H9 (cell line): Measurements from ENCODE around the gene ZNF628. TPM values are rescaled to one million over a fixed set of nuclear protein-coding genes. Genes with fewer than 3 reads are reported as not detected.

ENCODE experiments used
- DNase-seq: peaks from one replicate; pipeline ENCODE4 v3.0.0-alpha.2; 2017
- H2AFZ ChIP-seq: one replicate; pipeline ENCODE4 v1.6.1; 2013; ENCODE audit warnings: mild to moderate bottlenecking, low read length, control low read depth, moderate library complexity
- H2AK5ac ChIP-seq: 2 replicates; pipeline ENCODE4 v1.6.1; 2013; ENCODE audit warnings: low read length, control low read depth, mixed read lengths; ENCODE audit not compliant: insufficient read length
- H2BK120ac ChIP-seq: one replicate; pipeline ENCODE4 v1.6.1; 2013; ENCODE audit warnings: low read depth, mild to moderate bottlenecking, low read length, control low read depth, inconsistent platforms; ENCODE audit not compliant: poor library complexity, severe bottlenecking
- H2BK12ac ChIP-seq: 2 replicates; pipeline ENCODE4 v1.6.1; 2013; ENCODE audit warnings: low read length, control low read depth, mixed read lengths, low read depth; ENCODE audit not compliant: insufficient read length
- H2BK15ac ChIP-seq: 2 replicates; pipeline ENCODE4 v1.6.1; 2013; ENCODE audit warnings: low read depth, low read length, control low read depth
- H2BK20ac ChIP-seq: one replicate; pipeline ENCODE4 v1.6.1; 2013; ENCODE audit warnings: low read depth, mild to moderate bottlenecking, low read length, control low read depth, inconsistent platforms; ENCODE audit not compliant: poor library complexity, severe bottlenecking
- H2BK5ac ChIP-seq: 2 replicates; pipeline ENCODE4 v1.6.1; 2013; ENCODE audit warnings: low read length, control low read depth, mixed read lengths; ENCODE audit not compliant: insufficient read length
- H3K14ac ChIP-seq: 2 replicates; pipeline ENCODE4 v1.6.1; 2013; ENCODE audit warnings: low read length, control low read depth; ENCODE audit not compliant: insufficient read depth
- H3K18ac ChIP-seq: 2 replicates; pipeline ENCODE4 v1.6.1; 2013; ENCODE audit warnings: low read depth, mild to moderate bottlenecking, mixed read lengths, low read length, control low read depth; ENCODE audit not compliant: insufficient read length
- H3K23ac ChIP-seq: 2 replicates; pipeline ENCODE4 v1.6.1; 2013; ENCODE audit warnings: low read length, control low read depth, mixed read lengths, low read depth; ENCODE audit not compliant: insufficient read length
- H3K23me2 ChIP-seq: 2 replicates; pipeline ENCODE4 v1.6.1; 2013; ENCODE audit warnings: low read depth, mild to moderate bottlenecking, mixed read lengths, low read length, control low read depth; ENCODE audit not compliant: insufficient read length, poor library complexity, severe bottlenecking
- H3K27ac ChIP-seq: 2 replicates; pipeline ENCODE4 v1.5.1; 2013; ENCODE audit warnings: low read length, control low read depth, mixed read lengths, low read depth; ENCODE audit not compliant: insufficient read length
- H3K27me3 ChIP-seq: 2 replicates; pipeline ENCODE4 v1.6.1; 2013; ENCODE audit warnings: low read length, control low read depth, inconsistent platforms; ENCODE audit not compliant: insufficient read depth
- H3K4ac ChIP-seq: 2 replicates; pipeline ENCODE4 v1.6.1; 2013; ENCODE audit warnings: low read depth, mild to moderate bottlenecking, control low read depth, inconsistent platforms, low read length, moderate library complexity
- H3K4me1 ChIP-seq: 2 replicates; pipeline ENCODE4 v1.6.1; 2013; ENCODE audit warnings: low read length, control low read depth, inconsistent platforms; ENCODE audit not compliant: insufficient read depth
- H3K4me2 ChIP-seq: 2 replicates; pipeline ENCODE4 v1.6.1; 2013; ENCODE audit warnings: low read length, control low read depth, mixed read lengths; ENCODE audit not compliant: insufficient read length, insufficient read depth
- H3K56ac ChIP-seq: 2 replicates; pipeline ENCODE4 v1.6.1; 2013; ENCODE audit warnings: low read depth, mild to moderate bottlenecking, mixed read lengths, low read length, control low read depth; ENCODE audit not compliant: insufficient read length
- H3K79me1 ChIP-seq: 2 replicates; pipeline ENCODE4 v1.6.1; 2013; ENCODE audit warnings: low read depth, mild to moderate bottlenecking, moderate library complexity, low read length, control low read depth, inconsistent platforms; ENCODE audit not compliant: insufficient read depth, poor library complexity, severe bottlenecking
- H3K79me2 ChIP-seq: 2 replicates; pipeline ENCODE4 v1.6.1; 2013; ENCODE audit warnings: low read length, control low read depth, inconsistent platforms; ENCODE audit not compliant: insufficient read depth
- H3K9ac ChIP-seq: 2 replicates; pipeline ENCODE4 v1.6.1; 2013; ENCODE audit warnings: low read length, control low read depth, mixed read lengths; ENCODE audit not compliant: insufficient read length; ENCODE audit errors: extremely low read depth
- H3K9me3 ChIP-seq: one replicate; pipeline ENCODE4 v1.6.1; 2013; ENCODE audit warnings: low read depth, low read length, inconsistent platforms; ENCODE audit not compliant: control insufficient read depth
- H3T11ph ChIP-seq: one replicate; pipeline ENCODE4 v1.6.1; 2013; ENCODE audit warnings: mild to moderate bottlenecking, low read length, control low read depth, inconsistent platforms
- H4K20me1 ChIP-seq: one replicate; pipeline ENCODE4 v1.6.1; 2013; ENCODE audit not compliant: control insufficient read depth, insufficient read length, insufficient read depth
- H4K5ac ChIP-seq: 2 replicates; pipeline ENCODE4 v1.6.1; 2013; ENCODE audit warnings: low read depth, mild to moderate bottlenecking, mixed read lengths, low read length, control low read depth; ENCODE audit not compliant: insufficient read length
- H4K8ac ChIP-seq: replicated peaks from 2 replicates; pipeline ENCODE4 v1.6.1; 2013; ENCODE audit warnings: low read length, control low read depth, mixed read lengths, low read depth; ENCODE audit not compliant: insufficient read length
- H4K91ac ChIP-seq: 2 replicates; pipeline ENCODE4 v1.6.1; 2013; ENCODE audit warnings: low read depth, mild to moderate bottlenecking, moderate library complexity, mixed read lengths, low read length, control low read depth; ENCODE audit not compliant: insufficient read length
- H3K27ac Mint-ChIP-seq, 3 experiments: 2 replicates in 2 of 3; 3 replicates in 1 of 3; pipeline ENCODE4 v1.8.0; 2020 to 2021; ENCODE audit warnings: mixed read lengths in 3 of 3, mild to moderate bottlenecking in 1 of 3, moderate library complexity in 1 of 3
- H3K27me3 Mint-ChIP-seq: 2 replicates; pipeline ENCODE4 v1.8.0; 2021; ENCODE audit warnings: low read depth, mild to moderate bottlenecking, moderate library complexity, mixed read lengths
- H3K36me3 Mint-ChIP-seq, 3 experiments: 2 replicates in 2 of 3; 3 replicates in 1 of 3; pipeline ENCODE4 v1.8.0; 2020 to 2021; ENCODE audit warnings: low read depth in 3 of 3, mixed read lengths in 3 of 3; ENCODE audit not compliant: insufficient read depth in 1 of 3
- H3K4me1 Mint-ChIP-seq, 2 experiments: 2 replicates each; pipeline ENCODE4 v1.8.0; 2020; ENCODE audit warnings: mixed read lengths in 2 of 2
- H3K4me3 Mint-ChIP-seq, 2 experiments: 2 replicates in 1 of 2; 3 replicates in 1 of 2; pipeline ENCODE4 v1.8.0; 2020 to 2021; ENCODE audit warnings: mild to moderate bottlenecking in 2 of 2, mixed read lengths in 2 of 2, moderate library complexity in 1 of 2
- H3K9me3 Mint-ChIP-seq, 2 experiments: 2 replicates in 1 of 2; 3 replicates in 1 of 2; pipeline ENCODE4 v1.8.0; 2020; ENCODE audit warnings: mild to moderate bottlenecking in 2 of 2, mixed read lengths in 2 of 2, moderate library complexity in 1 of 2
- CTCF ChIP-seq: fragments of 200-600 bp; sonication (generic); conservative IDR thresholded peaks from 3 replicates; pipeline ENCODE4 v1.8.0; 2021; ENCODE audit warnings: antibody characterized with exemption, mild to moderate bottlenecking
- WGBS: extraction: QIAGEN DNeasy Blood & Tissue Kit; methylation state at CpG from one replicate; pipeline ENCODE4 v1.1.7; 2013; ENCODE audit warnings: missing lambda C conversion rate, low lambda C conversion rate, mixed read lengths; ENCODE audit not compliant: insufficient read length; ENCODE audit errors: extremely low coverage; 5-methylcytosine and 5-hydroxymethylcytosine counted together
- total RNA-seq: library from RNA; stranded (reverse); gene quantifications from 2 replicates; pipeline ENCODE4 v1.2.1, GENCODE V29; 2021

Gene ZNF628
- total RNA-seq, 1 experiment from 2014 or later = 16.6 TPM

DNA sequence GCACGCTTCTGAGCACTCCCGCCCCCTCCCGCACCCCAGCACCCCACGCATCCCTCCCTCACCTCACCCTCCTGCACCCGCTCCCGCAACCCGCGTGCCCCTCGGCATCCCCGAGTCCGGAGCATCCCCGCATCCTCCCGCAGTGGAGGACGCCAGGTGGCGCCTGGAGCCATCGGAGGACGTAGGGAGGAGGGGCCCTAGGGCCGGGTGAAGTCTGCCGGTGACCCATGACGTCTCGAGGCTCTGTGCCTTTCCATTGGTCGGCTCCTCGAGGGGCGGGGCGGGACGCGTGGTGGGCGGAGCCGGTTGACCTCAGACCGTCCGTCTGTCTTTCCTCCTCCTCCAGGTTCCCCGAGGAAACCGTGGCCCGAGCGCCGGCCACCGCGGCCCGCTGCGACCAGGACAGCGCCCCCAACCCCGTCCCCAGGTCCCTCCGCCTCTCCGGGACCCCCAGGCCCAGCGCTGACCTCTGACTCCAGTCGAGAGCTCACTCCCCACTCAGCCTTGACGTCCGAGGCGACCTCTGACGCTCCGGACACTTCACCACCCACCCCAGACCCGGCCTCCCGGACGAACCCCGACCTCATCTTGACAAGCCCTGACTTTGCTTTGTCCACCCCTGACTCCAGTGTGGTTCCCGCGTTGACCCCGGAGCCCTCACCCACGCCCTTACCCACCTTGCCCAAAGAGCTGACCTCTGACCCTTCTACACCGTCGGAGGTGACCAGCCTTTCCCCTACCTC lies 40.6 kb downstream of the ZNF628 start:
- H3K18ac ChIP-seq = peak overlapping the region; percentile 61
- no peak overlapping the region for H2AFZ ChIP-seq
- H3K4me1 ChIP-seq = no peaks in the 10 kb centered on the region
- H3K9ac ChIP-seq = no peak overlapping the region
- WGBS = no CpG with 5 or more reads among the region's 61 CpGs
- H3K9me3 ChIP-seq = no peaks in the 10 kb centered on the region
- no peak overlapping the region for H3K56ac ChIP-seq
- H3K23me2 ChIP-seq = peaks cover 3% of the 10 kb centered on the region
- H3K27me3 Mint-ChIP-seq = peaks cover 29% of the 10 kb centered on the region
- no peak overlapping the region; a peak in 1 of 7 replicates for H3K27ac Mint-ChIP-seq
- H2BK120ac ChIP-seq = no peak overlapping the region
- peak overlapping the region; percentile 39; the same call in 1 of the 2 replicates for H3K14ac ChIP-seq
- no peak overlapping the region for H3K4ac ChIP-seq
- H3K79me1 ChIP-seq = no peaks in the 10 kb centered on the region
- DNase-seq = peak; percentile 91
- peak overlapping the region; percentile 43 to 57 for H3K4me3 Mint-ChIP-seq
- H3K36me3 Mint-ChIP-seq = no peaks in the 10 kb centered on the region
- H3K23ac ChIP-seq = no peak overlapping the region
- no peak overlapping the region for H4K91ac ChIP-seq
- H3K27ac ChIP-seq = no peak overlapping the region
- peaks cover 4 to 7% of the 10 kb centered on the region in 2 experiments for H3K4me1 Mint-ChIP-seq
- H3K79me2 ChIP-seq = no peaks in the 10 kb centered on the region
- no peak overlapping the region for H2BK12ac ChIP-seq
- TF ChIP-seq CTCF = peak; percentile 84
- no peak overlapping the region for H4K5ac ChIP-seq
- H3K4me2 ChIP-seq = peak overlapping the region; percentile 34
- H2BK20ac ChIP-seq = no peak overlapping the region
- H4K20me1 ChIP-seq = no peaks in the 10 kb centered on the region
- no peak overlapping the region for H2AK5ac ChIP-seq
- no peak overlapping the region for H2BK15ac ChIP-seq
- no peaks in the 10 kb centered on the region for H3K9me3 Mint-ChIP-seq
- H4K8ac ChIP-seq = no peak overlapping the region
- H3T11ph ChIP-seq = no peak overlapping the region
- H3K27me3 ChIP-seq = no peaks in the 10 kb centered on the region
- no peak overlapping the region for H2BK5ac ChIP-seq
